HG03439 (cell line): Measurements from ENCODE around the gene GMCL1.
"Not testable (repeated sequence)": the region's sequence is repeated elsewhere in the genome, so short reads cannot be mapped to it uniquely, and the experiment has no call there.

ENCODE experiments used
- ATAC-seq: cut with Tn5 transposase; IDR thresholded peaks from one replicate; pipeline ENCODE4 v1.9.1; 2021; ENCODE audit warnings: mild to moderate bottlenecking, moderate library complexity; ENCODE audit not compliant: unreplicated experiment

GMCL1 gene

GRCh38 chr2:69847068-69847828 lies 17.8 kb downstream of the GMCL1 start:
- no peak for ATAC-seq

GRCh38 chr2:69848186-69848790 lies 18.8 kb downstream of the GMCL1 start:
- ATAC-seq: no peak

GRCh38 chr2:69858261-69858660 lies 28.8 kb downstream of the GMCL1 start:
- no peak for ATAC-seq

GRCh38 chr2:69863298-69863697 lies 33.8 kb downstream of the GMCL1 start:
- no peak for ATAC-seq

- ATAC-seq: no peak
Measured at GRCh38 chr2:69888451-69888850, 59.0 kb downstream of the GMCL1 start.

- ATAC-seq: no peak
Measured at GRCh38 chr2:69889302-69889701, 59.8 kb downstream of the GMCL1 start.

- ATAC-seq: no peak
Measured at GRCh38 chr2:69890881-69891280, 61.4 kb downstream of the GMCL1 start.

GRCh38 chr2:69892838-69893424 lies 63.5 kb downstream of the GMCL1 start:
- not testable (repeated sequence) for ATAC-seq

- ATAC-seq: peak; percentile 76
Measured at GRCh38 chr2:69893684-69894551, 64.5 kb downstream of the GMCL1 start, which contains the start of gene SNRNP27. Gene SNRNP27 (plus strand): TSS chr2:69893956. CDS start chr2:69893985, 29 bp downstream.

- not testable (repeated sequence) for ATAC-seq
Measured at GRCh38 chr2:69894737-69895136, 65.3 kb downstream of the GMCL1 start.

- ATAC-seq: no peak
Measured at GRCh38 chr2:69902213-69902922, 72.9 kb downstream of the GMCL1 start.

GRCh38 chr2:69907216-69907615 lies 77.8 kb downstream of the GMCL1 start:
- ATAC-seq: no peak

GRCh38 chr2:69911985-69912563 lies 82.6 kb downstream of the GMCL1 start:
- no peak for ATAC-seq

- peak; percentile 86 for ATAC-seq
Measured at GRCh38 chr2:69914164-69914949, 84.9 kb downstream of the GMCL1 start.

- ATAC-seq: peak; percentile 2
Measured at GRCh38 chr2:69914950-69915945, 85.8 kb downstream of the GMCL1 start, which contains the start of gene MXD1. Gene MXD1 (plus strand): TSS chr2:69915109. CDS start chr2:69915331, 222 bp downstream.

GRCh38 chr2:69916106-69916505 lies 86.6 kb downstream of the GMCL1 start:
- no peak for ATAC-seq

GRCh38 chr2:69917852-69918251 lies 88.4 kb downstream of the GMCL1 start:
- ATAC-seq: no peak

- no peak for ATAC-seq
Measured at GRCh38 chr2:69918401-69918800, 88.9 kb downstream of the GMCL1 start.
